IPS-NIHi7 (cell line): ENCODE data around the gene LDLRAD4.

Experiments
- DNase-seq: peaks from one replicate; pipeline ENCODE4 v3.0.0; 2012; ENCODE audit warnings: mixed read lengths; ENCODE audit errors: extremely low spot score

Gene LDLRAD4

DNA sequence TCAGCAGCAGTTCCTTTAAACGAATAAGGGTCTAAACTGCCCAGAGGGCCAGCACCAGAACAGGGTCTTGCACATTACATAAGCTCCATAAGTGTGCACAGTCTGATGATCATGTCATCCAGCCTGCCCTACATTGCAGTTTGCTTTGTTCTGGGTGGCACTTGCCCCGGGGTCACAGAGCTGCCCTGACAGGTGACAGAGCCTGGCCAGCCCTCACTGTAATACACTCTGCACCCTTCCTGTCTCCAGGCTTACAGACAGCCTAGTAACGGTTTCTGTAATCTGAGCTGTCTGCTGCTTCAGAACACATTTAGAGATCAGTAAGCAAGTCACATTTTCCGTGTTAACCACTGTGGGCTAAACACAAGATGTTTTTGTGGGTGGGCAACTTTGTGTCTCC lies 294.5 kb downstream of the LDLRAD4 start:
- no peak for DNase-seq

DNA sequence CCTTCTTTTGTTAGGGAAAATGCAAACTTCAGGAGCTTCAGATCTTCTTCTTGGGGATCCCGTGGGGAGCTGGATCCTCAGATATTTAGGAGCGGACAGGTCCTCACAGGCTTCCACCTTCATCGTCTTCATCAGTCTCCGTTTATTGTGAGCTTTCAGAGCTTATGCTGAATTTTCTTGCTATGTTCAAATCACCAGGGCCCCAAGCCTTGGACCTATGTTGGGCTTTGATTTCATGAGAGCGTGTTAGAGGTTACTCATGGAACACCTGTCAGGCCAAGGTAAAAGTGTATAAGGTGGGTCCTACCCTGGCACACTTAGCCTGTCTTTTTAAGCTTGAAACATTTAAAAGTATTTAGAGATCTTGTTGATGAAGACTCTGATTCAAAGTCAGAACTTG lies 294.9 kb downstream of the LDLRAD4 start:
- DNase-seq: no peak

- DNase-seq: no peak
Observed at GRCh38 chr18:13514558-13514957, 296.0 kb downstream of the LDLRAD4 start.

GRCh38 chr18:13516855-13517254 lies 298.3 kb downstream of the LDLRAD4 start:
- no peak for DNase-seq

- no peak for DNase-seq
Observed at GRCh38 chr18:13517369-13517768, 298.8 kb downstream of the LDLRAD4 start.

DNA sequence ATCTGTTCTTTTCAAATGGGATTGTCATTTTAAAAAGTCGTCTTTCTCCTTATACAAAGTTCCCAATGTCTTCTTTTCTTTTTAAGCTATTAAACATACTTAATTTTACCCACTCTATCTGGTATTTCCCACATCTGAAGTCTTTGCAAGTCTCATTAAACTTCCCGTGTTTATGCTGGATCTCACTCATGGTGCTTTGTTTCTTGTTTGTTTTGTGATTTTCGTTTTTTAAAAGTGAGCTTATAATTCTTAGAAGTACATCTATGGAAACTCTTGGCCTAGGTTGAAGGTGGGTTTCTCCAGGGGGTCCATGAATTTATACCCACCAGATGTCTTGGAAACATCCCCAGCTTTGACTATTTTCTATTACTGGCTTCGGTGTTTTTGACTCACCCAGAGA lies 299.8 kb downstream of the LDLRAD4 start:
- no peak for DNase-seq

DNA sequence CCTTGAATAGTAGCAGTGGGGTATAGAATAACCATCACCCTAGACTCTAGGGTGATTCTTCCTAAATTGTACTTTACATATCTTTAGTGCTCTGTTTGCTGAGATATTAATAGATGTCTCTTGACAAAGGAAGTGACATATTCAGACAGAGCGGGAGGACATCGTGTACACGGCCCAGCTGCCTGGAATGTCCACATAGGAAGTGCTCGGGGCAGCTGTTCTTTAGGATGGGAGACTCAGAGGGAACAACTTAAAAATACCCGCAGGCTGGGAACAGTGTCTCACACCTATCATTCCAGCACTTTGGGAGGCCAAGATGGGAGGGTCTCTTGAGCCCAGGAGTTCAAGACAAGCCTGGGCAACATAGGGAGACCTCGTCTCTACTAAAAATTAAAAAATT lies 301.7 kb downstream of the LDLRAD4 start:
- no peak for DNase-seq

GRCh38 chr18:13520741-13521140 lies 302.2 kb downstream of the LDLRAD4 start:
- no peak for DNase-seq

DNA sequence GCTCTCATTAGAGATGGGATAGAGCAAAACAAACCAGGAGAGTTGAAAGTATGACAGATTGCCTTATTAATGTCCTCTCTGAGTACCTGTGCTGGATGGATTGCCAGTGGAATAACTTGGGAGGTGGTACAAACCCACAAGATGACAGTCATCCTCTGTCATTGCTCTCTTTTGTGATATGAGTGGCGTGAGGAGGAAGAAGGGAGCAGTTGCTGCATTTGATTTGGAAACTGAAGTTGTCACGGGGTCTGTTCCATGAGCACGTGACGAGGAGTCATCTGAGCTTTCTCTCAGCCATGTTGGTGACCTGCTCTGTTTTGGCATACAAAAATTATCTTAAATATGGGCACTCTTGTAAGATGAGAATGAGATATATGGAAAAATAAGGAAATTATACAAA lies 302.9 kb downstream of the LDLRAD4 start:
- no peak for DNase-seq

- no peak for DNase-seq
Observed at GRCh38 chr18:13522256-13522655, 303.7 kb downstream of the LDLRAD4 start.

DNA sequence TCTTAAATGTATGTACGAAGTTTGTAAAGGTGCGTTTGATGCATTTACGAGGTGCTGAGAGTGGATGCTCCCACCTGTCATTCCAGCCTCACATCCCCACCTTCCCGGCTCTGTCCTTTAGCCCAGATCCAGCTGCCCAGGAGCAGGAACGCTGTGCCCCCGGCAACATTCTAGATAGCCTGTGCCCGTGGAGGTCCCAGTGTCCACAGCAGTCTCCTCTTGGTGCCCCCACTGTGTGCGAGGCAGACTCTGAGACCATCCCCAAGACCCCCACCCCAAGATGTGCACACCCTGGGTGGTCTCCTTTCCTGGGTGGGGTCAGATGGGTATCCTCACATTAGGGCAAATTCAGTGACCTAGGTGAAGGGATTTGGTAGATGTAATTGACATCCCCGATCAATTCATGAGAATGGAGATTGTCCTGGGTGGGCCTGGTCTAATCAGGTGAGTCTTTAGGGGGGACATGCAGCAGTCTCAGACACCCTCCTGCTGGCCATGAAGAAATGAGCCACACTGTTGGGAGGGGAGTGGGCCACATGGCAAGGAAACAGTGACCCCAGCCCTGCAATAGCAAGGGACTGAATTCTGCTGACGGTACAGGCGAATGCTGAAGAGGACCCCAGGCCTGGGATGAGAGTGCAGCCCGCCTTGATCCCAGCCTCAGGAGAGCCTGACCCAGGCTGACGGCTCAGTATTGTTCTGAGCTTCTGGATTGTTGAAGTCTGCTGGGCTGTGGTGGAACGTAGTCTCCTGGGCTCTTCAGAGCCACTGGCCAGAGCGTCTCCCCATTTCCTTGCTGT lies 304.5 kb downstream of the LDLRAD4 start:
- no peak for DNase-seq

DNA sequence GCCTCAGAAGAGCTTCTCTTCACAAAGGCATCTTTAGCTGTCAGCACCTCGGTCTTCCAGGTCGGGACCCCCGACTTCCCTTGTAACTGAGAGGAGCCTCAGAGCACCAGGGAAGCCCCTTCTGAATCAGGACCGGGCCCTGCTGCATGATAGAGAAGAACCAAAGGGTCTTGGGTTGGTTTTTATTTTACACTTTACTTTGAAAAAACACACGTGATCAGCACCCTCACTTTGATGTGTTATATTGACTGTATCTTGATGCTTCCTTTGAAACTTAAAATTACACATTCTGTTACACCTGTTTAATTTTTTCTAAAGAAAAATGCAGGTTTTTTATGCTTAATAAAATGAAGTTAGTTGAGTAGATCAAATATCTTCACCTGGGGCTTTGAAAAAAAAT lies 305.5 kb downstream of the LDLRAD4 start:
- DNase-seq: no peak

GRCh38 chr18:13524811-13525210 lies 306.3 kb downstream of the LDLRAD4 start:
- DNase-seq: no peak

DNA sequence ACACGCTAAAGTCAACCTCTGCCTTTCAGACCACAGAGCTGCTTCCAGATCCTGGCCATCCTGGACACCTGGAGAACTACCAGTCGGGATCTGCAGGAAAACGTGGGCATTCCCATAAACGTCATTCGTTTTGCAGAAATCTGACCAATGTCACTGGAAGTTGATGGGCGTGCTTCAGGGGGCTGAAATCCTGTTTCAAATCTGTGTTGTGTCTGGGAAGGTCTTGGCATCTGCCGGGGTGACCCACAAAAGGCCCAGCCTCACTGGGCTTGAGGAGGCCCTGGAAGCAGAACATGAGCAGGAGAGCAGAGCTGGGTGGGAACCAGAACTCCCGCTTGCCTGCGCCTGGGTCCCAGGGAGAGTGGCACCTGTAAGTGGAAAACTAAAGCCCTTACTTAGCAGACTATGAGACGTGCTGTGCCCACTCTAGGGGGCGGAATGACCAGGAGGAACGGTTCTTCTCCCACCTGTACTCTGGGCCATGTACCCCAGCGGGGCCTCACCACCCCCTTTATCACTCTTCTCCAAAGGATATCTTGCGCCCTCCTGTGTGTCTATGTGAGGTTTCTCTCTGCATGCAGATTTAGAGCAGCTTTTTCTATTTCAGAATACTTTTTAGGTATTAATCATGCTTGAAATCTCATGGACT lies 306.9 kb downstream of the LDLRAD4 start:
- no peak for DNase-seq

GRCh38 chr18:13526519-13526918 lies 308.0 kb downstream of the LDLRAD4 start:
- DNase-seq: no peak

DNA sequence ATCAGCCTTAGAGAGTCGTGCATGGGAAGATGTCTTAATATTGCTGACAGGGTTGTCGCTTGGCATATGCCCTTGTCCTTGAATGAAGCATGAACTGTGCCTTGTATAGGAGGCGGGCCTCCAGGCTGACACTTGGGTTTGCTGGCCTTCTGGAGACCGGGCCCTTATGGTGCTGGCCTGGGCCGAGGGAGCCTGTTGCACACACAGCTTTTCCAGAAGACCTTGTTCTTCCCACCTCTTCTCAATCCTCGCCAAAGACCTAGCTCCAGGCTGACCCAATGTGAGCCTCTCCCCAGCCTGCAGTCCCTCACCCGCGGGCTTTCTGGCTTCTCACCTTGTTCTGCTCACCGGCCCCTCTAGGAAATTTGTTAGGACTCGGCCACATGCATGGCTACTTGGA lies 308.7 kb downstream of the LDLRAD4 start:
- DNase-seq: no peak

- no peak for DNase-seq
Observed at GRCh38 chr18:13527730-13528129, 309.2 kb downstream of the LDLRAD4 start.

DNA sequence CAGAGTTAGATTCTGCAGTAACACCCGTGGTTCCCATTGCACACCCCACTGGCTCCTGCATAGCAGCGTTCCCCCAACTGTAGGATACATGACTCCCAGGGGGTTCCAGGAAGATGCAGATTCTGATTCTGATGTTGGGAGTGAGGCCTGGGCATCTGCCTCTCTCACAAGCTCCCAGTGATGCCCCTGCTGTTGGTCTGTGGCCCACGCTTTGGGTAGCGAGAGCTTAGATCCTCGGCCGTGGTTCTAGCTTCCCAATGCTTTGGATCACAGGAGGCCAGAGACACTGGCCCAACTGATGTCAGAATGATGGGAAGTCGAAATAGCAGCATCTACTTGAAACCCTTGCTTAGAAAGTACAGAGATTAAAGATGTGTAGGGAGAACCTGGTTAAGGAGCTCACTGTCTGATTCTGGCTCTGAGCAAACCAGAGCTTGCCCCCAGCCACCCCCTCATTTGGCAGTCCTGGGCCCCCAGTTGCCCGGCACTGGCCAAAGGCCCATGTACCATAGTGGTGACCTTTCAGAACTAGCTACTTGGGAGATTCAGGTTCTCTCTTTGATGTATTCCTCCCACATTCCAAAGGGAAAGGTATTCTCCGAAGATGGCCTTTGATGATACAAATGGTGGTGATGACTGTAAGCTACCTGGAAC lies 310.3 kb downstream of the LDLRAD4 start:
- DNase-seq: no peak

DNA sequence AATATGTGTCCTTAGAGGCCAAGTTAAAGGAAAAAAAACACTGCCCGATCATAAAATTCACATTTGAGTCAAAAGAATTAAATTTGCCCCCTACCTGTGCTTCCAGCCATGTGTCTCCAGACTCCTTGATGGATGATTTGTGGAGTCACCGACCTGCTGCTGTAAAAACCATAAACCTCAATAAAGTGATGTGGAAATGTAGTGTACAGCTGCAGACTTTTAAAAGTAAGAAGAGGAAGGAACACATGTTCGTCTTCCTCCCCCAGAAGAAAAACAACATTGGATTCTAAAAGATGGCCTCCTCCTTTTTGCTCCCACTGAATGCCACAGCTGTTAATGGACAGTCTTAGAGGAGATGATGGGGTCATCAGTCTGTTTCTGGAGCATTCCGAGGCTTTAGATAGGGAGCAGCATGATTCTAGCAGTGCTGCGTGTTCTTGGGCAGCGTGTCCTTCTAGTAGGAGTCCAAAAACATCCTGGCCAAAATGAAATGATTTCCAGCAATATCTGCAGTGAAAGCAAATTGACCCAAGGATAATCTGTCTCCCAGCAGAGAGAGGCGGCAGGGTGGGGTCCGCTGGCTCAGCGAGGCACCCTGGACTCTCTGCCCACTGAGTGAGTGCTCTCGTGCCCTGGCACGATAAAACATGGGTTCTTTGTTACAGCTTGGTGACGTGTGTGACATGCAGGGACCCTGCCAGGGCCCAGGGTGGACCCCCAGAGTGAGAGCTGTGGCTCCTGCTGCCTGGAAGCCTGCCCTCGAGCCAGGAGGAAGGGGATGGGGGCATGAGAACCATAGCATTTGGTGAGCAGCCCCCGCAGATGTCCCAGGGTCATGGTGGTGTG lies 311.7 kb downstream of the LDLRAD4 start:
- no peak for DNase-seq

- peak; percentile 62 for DNase-seq
Observed at GRCh38 chr18:13530879-13531387, 312.4 kb downstream of the LDLRAD4 start.

- no peak for DNase-seq
Observed at GRCh38 chr18:13531681-13532325, 313.2 kb downstream of the LDLRAD4 start.
